SKM-1 treated with dmso at 0.1 percent for 144 hours (cell line): ENCODE measurements around the gene CPNE1.
A peak's percentile ranks its signal among the peaks of the same experiment; 100 is the strongest.
"Not testable (repeated sequence)": the region's sequence is repeated elsewhere in the genome, so short reads cannot be mapped to it uniquely, and the experiment has no call there.

Experiments
- DNase-seq: peaks from one replicate; lab custom pipeline; 2025; ENCODE audit not compliant: unreplicated experiment; lab: John Stamatoyannopoulos, UW

The CPNE1 gene

GRCh38 chr20:35664466-35665206 is at the start of gene CPNE1, which contains the start of gene RBM12:
Gene CPNE1, minus strand, starts transcription at chr20:35664900. Its CDS starts 31,977 bp downstream, at chr20:35632923.
Gene RBM12, minus strand, starts transcription at chr20:35664900. Its CDS starts 9,578 bp downstream, at chr20:35655322.
- peak; percentile 91 for DNase-seq

DNA sequence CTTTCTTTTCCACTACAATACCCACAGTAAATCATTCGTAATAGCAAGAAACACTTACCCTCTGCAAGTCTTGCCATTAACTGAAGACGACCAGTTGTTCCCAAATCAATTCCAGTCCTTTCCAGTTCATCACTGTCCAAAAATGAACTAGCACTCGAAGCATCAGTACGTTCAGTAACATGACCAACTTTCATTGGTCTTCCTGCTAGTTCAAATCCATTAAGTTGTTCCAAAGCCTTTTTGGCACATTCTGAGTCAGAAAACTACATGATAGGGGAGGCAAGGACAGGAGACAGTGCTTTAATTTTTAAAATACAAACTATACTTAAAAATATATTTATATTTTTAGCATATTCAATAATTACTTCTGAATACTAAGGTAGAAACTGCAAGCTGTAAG is 49.4 kb upstream of the CPNE1 start:
- DNase-seq = no peak

GRCh38 chr20:35713120-35713519 is 48.4 kb upstream of the CPNE1 start:
- not testable (repeated sequence) for DNase-seq

DNA sequence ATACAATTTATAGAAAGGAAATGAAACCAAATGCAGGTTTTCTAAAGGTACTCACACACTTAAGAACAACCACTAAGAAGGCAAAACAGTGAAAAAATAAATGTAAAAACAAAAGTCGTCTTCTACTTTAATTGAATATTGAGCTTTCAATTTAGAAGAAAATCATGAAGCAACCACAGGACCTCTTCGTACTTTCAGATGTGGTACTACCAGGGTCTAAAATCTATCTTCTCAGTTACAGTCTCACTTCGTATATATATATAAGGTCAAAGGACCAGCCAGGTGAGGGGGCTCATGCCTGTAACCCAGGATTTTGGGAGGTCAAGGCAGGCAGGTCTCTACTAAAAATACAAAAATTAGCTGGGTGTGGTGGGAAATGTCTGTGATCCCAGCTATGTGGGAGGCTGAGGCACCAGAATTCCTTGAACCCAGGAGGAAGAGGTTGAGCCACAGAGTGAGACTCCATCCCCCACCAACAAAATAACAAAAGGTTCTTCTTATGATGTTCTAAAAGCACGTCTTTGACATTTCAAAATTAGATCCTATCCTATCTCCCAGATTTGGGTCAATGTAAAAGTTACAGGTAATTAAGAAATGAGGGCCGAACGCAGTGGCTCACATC is 47.0 kb upstream of the CPNE1 start:
- DNase-seq = no peak

DNA sequence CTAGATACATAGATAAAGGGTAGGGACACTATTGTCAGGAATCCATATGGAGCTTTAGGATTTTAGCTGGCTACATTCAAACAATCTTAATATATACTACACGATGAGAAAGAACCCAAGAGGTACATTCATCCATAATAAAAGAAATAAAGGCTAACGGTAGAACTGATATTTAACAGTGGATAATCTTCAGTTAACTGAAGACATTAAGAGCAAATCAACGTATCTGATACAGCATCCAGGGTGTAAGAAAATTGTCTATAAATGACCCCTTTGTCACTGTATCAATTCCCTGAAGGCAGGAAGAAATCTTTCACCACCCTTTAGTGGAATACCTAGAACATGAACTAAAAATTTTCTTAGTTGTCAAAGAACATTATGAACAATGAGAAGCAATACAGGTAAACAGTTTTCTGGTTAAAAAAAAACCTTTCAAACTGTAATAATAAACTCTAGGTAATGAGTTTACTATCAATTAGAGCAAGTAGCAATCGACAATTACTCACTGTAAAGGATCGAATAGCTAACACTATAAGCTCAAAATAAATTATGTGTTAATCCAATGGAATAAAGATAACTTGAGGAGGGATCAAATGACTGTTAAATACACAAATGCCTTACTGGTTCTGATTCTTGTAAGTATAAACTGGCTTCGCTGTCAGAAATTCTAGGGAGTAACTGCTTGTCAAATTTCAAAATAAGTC is 46.3 kb upstream of the CPNE1 start:
- DNase-seq = no peak

DNA sequence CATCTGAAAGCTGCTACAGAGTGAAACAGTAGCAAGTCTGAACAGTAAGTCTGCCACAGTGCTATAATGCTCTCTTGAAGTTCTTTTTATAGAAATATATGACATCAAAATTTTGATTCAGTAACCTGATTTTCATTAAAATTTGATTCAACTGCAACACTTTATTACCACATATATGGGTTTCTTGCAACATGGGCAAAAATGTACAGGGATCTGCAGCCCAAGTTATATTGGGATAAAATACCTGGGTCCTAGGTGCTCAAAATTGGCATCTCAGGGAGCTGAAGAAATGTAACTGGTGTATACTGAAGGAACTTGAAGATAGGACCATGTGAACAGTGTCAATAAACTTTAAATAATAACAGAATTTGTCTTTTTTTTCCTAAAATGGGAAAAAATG is 45.3 kb upstream of the CPNE1 start:
- no peak for DNase-seq

- DNase-seq = no peak
Observed at GRCh38 chr20:35709259-35709658, 44.6 kb upstream of the CPNE1 start.

GRCh38 chr20:35708502-35708901 is 43.8 kb upstream of the CPNE1 start:
- DNase-seq = no peak

GRCh38 chr20:35706591-35707529 is 42.2 kb upstream of the CPNE1 start:
- not testable (repeated sequence) for DNase-seq

DNA sequence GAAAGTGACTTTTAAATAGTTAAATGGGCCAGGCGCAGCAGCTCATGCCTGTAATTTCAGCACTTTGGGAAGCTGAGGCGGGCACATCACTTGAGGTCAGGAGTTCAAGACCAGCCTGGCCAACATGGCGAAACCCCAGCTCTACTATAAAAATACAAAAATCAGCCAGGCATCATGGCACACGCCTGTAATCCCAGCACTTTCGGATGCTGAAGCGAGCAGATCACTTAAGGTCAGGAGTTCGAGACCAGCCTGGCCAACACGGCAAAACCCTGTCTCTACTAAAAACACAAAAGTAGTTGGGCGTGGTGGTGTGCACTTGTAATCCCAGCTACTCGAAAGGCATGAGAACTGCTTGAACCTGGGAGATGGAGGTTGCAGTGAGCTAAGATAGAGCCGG is 41.2 kb upstream of the CPNE1 start:
- not testable (repeated sequence) for DNase-seq

- DNase-seq = no peak
Observed at GRCh38 chr20:35704514-35705261, 40.0 kb upstream of the CPNE1 start.

DNA sequence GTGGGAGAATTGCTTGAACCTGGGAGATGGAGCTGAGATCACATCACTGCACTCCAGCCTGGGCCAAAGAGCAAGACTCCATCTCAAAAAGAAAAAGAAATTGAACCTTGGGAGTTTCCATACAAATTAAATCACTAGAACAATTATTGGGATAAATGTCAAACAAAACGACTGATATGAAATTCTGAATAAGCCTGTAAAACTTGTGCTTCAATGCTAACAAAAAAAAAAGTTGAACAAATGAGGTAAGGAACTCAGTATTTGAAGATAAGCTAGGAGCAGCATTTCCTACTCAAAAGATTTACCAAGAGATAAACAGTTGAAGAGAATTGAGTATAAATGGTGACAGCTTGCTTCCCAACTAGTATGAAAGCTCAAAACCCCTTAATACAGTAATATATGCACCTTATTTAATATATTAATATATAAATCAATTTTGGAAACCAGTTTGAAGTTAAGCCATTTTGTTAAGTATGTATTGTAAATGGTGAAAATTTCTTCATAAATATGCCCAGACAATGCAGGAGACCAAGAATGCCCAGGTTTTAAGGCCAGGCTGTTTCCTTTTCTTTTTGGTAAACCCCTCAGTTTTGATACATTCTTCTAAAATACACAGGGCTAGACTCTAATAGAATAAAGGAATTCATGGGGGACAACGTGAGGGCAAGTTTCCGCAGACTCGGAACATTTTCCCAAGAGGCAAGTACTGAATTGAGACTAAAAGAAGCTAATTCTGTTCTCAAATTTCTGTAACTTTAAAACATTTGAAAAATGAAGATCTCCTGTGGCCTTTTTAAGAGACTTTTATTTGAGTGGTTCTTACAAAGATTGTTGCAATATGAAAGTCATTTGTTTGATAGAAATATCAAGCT is 38.4 kb upstream of the CPNE1 start:
- DNase-seq = no peak

GRCh38 chr20:35702051-35702823 is 37.5 kb upstream of the CPNE1 start:
- DNase-seq = no peak

DNA sequence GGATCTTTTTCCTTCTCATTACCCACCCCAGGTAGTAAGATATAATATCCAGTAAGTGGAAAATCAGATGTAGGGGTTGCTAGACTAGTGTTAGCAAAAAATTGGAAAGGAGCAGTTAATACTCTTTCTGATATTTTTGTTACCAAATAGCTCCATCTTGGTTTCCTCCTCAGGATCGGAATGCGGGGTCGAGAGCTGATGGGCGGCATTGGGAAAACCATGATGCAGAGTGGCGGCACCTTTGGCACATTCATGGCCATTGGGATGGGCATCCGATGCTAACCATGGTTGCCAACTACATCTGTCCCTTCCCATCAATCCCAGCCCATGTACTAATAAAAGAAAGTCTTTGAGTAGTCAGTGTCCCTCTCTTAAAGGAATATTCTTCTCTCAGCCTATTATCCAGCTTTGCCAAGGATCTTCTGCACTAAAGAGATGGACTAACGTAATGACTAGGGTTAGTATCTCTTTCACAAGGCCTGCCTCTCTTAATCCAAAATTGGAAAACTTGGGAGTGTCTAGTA is 36.0 kb upstream of the CPNE1 start:
- DNase-seq = no peak

- no peak for DNase-seq
Observed at GRCh38 chr20:35699957-35700624, 35.4 kb upstream of the CPNE1 start.

DNA sequence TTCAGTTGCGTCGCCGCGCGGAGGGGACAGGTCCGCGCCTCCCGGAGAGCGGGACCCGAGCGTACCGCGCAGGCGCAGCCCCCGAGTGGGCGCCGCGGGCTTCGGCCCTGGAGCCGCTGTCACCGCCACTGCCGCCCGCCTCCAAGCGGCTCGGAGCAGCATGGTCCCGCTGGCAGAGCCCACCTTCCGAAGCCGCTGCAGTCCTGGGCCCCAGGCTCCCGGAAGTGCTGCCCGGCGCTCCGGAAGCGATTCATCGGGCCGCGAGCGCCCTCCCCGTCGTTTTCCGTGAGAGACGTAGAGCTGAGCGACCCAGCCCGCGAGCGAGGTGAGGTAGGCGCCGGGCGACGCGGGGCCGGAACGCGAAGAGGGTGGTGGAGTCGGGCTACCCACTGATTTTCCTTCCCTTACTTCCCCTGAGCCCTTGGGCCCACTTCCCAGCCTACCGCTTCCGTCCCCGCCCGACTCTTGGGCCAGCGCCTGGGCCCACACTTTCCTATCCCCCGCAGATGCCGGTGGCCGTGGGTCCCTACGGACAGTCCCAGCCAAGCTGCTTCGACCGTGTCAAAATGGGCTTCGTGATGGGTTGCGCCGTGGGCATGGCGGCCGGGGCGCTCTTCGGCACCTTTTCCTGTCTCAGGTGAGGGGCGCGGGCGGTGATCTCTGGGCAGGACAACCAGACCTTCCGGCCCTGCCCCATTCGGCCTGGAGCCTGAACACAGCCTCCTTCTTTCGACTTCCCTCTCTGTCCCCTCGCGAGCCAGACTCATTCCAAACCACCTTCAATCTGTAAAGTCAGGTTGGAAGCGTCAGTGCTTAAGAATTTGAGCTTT is 34.6 kb upstream of the CPNE1 start, which contains the start of the genes NFS1 and ROMO1:
NFS1 (minus strand) TSS at position 226 of the 830 bp plus-strand sequence; CDS start at position 162, 64 bp downstream.
ROMO1 (plus strand) TSS at position 279 of the 830 bp plus-strand sequence; CDS start at position 507, 228 bp downstream.
- DNase-seq = peak; percentile 71
